ENCODE results near the gene RNF220.
"Not testable (repeated sequence)": the region's sequence is repeated elsewhere in the genome, so short reads cannot be mapped to it uniquely, and the experiment has no call there.

RNF220 gene

GRCh38 chr1:44693900-44694299 lies 288.8 kb downstream of the RNF220 start:
- no peak for TF ChIP-seq CTCF (conservative IDR thresholded peaks at IDR 0.05; ENCODE audit: low read length)
- DNase-seq (ENCODE audit: low read depth) = no peak
- H3K4me3 ChIP-seq (ENCODE audit: low read length) = no peak overlapping the region

- DNase-seq (ENCODE audit: low read depth) = no peak
- H3K4me3 ChIP-seq (ENCODE audit: low read length) = no peak overlapping the region
- TF ChIP-seq CTCF (conservative IDR thresholded peaks at IDR 0.05; ENCODE audit: low read length) = no peak
These were observed 289.9 kb downstream of the RNF220 start for GRCh38 chr1:44694863-44695478.

- no peak overlapping the region for H3K4me3 ChIP-seq (ENCODE audit: low read length)
- TF ChIP-seq CTCF (conservative IDR thresholded peaks at IDR 0.05; ENCODE audit: low read length) = no peak
- DNase-seq (ENCODE audit: low read depth) = no peak
These were observed 290.6 kb downstream of the RNF220 start for GRCh38 chr1:44695671-44696070.

GRCh38 chr1:44696101-44696500 lies 291.0 kb downstream of the RNF220 start:
- TF ChIP-seq CTCF (conservative IDR thresholded peaks at IDR 0.05; ENCODE audit: low read length) = no peak
- DNase-seq (ENCODE audit: low read depth) = no peak
- no peak overlapping the region for H3K4me3 ChIP-seq (ENCODE audit: low read length)

GRCh38 chr1:44696789-44697345 lies 291.8 kb downstream of the RNF220 start:
- DNase-seq (ENCODE audit: low read depth) = no peak
- H3K4me3 ChIP-seq (ENCODE audit: low read length) = no peak overlapping the region
- no peak for TF ChIP-seq CTCF (conservative IDR thresholded peaks at IDR 0.05; ENCODE audit: low read length)

GRCh38 chr1:44698138-44698537 lies 293.1 kb downstream of the RNF220 start:
- no peak for TF ChIP-seq CTCF (conservative IDR thresholded peaks at IDR 0.05; ENCODE audit: low read length)
- DNase-seq (ENCODE audit: low read depth) = no peak

GRCh38 chr1:44699375-44699774 lies 294.3 kb downstream of the RNF220 start:
- not testable (repeated sequence) for DNase-seq (ENCODE audit: low read depth); H3K4me3 ChIP-seq (ENCODE audit: low read length)

More at GRCh38 chr1:44698138-44698537, 293.1 kb downstream of the RNF220 start:
- H3K4me3 ChIP-seq (ENCODE audit: low read length) = no peak overlapping the region
